Measurements from ENCODE around the gene EFNA4.

Gene EFNA4

DNA sequence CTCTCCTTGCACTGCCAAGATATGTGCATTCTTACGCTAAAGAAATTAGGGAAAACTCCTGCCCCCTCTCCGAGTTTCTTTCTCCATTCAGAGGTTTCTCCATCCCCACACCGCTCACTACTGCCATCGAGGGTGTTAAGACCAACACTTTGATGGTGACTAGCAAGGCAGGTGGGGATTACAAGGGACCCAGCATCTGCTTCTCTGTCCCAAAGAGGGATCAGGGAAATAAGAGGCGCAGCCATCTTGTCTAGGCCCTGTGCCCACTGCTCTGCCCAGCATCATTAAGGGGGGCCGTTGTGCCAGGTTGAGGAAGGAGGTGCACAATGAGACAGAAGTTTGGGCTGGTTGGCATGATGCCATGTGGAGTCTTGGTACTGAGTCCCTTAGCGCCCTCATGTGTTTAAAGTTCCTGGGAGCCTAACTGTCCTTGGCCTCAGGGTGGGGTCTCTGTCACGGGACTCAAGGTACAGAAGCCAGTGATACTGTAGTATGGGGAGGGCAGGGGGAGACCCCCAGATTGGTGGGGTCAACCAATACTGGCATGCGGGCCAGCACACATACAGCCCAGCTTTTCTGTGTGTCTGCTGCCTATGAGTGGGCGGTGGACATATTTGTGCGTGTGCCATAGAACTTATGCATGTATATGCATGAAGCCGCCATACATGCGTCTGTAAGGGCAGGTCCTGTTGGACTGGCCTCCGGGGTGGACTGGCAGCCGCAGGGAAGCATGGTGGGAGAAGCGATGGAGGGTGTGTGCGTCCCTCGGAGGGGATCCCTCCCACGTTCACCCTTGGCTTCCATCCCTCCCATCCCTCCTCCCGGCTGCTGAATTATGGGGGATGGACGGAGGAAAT lies 20.6 kb downstream of the EFNA4 start:
- CTCF ChIA-PET: interaction anchor here (0.8 to 2.8 kb wide), 14 partner anchors 9 to 110 kb away, joined by 4 to 43 read pairs (median 8); partner anchors contain the start of genes EFNA4 and KRTCAP2
- no peak for DNase-seq (ENCODE audit: extremely low spot score)
- POLR2A ChIA-PET: interaction anchor here (1.0 to 1.8 kb wide), 7 partner anchors 20 to 113 kb away, joined by 3 to 20 read pairs (median 5); partner anchors contain the start of genes ADAM15, EFNA4, KRTCAP2 and SHC1
- TF ChIP-seq ARNT (IDR thresholded peaks at IDR 0.05): no peak
- TF ChIP-seq TARDBP (IDR thresholded peaks at IDR 0.05): no peak
- no peak for TF ChIP-seq HDGF (IDR thresholded peaks at IDR 0.05; ENCODE audit: borderline replicate concordance)
- TF ChIP-seq FOXK2 (IDR thresholded peaks at IDR 0.05): no peak
- TF ChIP-seq FOXM1 (IDR thresholded peaks at IDR 0.05; ENCODE audit: borderline replicate concordance): no peak
- TF ChIP-seq SUZ12 (IDR thresholded peaks at IDR 0.05): no peak
- no peak for TF ChIP-seq L3MBTL2 (conservative IDR thresholded peaks at IDR 0.05)
- no peak for TF ChIP-seq ZNF384 (IDR thresholded peaks at IDR 0.05)
- TF ChIP-seq BHLHE40 (IDR thresholded peaks at IDR 0.05; ENCODE audit: borderline replicate concordance): no peak
- no peak for TF ChIP-seq SP1 (IDR thresholded peaks at IDR 0.05)
- TF ChIP-seq LEF1 (IDR thresholded peaks at IDR 0.05; ENCODE audit: borderline replicate concordance): no peak
- TF ChIP-seq CTBP1 (IDR thresholded peaks at IDR 0.05; ENCODE audit: borderline replicate concordance): no peak
- no peak for TF ChIP-seq NFRKB (IDR thresholded peaks at IDR 0.05)
- TF ChIP-seq FOXA1 (IDR thresholded peaks at IDR 0.05): no peak
- TF ChIP-seq, protein P1, sequence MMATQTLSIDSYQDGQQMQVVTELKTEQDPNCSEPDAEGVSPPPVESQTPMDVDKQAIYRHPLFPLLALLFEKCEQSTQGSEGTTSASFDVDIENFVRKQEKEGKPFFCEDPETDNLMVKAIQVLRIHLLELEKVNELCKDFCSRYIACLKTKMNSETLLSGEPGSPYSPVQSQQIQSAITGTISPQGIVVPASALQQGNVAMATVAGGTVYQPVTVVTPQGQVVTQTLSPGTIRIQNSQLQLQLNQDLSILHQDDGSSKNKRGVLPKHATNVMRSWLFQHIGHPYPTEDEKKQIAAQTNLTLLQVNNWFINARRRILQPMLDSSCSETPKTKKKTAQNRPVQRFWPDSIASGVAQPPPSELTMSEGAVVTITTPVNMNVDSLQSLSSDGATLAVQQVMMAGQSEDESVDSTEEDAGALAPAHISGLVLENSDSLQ (IDR thresholded peaks at IDR 0.05): no peak
- no peak for TF ChIP-seq ELF4 (IDR thresholded peaks at IDR 0.05)

DNA sequence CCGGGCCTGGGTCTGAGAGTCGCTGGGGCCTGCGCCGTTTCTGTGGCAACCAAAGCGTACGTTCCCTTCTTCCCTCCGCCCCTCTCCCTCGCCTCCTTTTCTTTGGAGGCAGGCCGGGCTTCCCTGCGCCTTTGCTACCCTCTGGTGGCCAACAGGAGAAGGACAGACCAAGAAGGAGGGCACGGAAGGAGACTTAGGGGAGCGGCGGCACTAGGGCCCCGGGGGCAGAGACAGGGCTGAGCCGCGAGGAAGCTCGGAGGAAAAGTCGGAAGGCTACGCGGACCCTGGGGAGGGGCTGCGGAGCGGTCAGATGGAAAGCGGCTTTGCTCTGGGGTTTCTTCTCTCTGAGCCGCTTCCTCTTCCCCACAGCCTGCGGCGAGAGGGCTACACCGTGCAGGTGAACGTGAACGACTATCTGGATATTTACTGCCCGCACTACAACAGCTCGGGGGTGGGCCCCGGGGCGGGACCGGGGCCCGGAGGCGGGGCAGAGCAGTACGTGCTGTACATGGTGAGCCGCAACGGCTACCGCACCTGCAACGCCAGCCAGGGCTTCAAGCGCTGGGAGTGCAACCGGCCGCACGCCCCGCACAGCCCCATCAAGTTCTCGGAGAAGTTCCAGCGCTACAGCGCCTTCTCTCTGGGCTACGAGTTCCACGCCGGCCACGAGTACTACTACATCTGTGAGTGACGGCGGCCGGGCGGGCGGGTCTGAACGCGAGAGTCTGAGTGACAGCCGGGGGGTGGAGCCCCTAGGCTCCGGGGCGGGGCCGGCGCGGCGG lies 21.4 kb downstream of the EFNA4 start:
- DNase-seq (ENCODE audit: extremely low spot score): peak; percentile 94
- TF ChIP-seq SP1 (IDR thresholded peaks at IDR 0.05) (no peak), ZNF384 (IDR thresholded peaks at IDR 0.05) (no peak), L3MBTL2 (conservative IDR thresholded peaks at IDR 0.05) (no peak), CTBP1 (IDR thresholded peaks at IDR 0.05; ENCODE audit: borderline replicate concordance) (no peak; the same call in 1 of the 2 replicates), ARNT (IDR thresholded peaks at IDR 0.05) (peak; percentile 49; the same call in 1 of the 2 replicates), BHLHE40 (IDR thresholded peaks at IDR 0.05; ENCODE audit: borderline replicate concordance) (no peak), LEF1 (IDR thresholded peaks at IDR 0.05; ENCODE audit: borderline replicate concordance) (no peak), FOXM1 (IDR thresholded peaks at IDR 0.05; ENCODE audit: borderline replicate concordance) (peak; percentile 82; the same call in 1 of the 2 replicates), FOXA1 (IDR thresholded peaks at IDR 0.05) (no peak), SUZ12 (IDR thresholded peaks at IDR 0.05) (no peak)
- TF ChIP-seq, protein P1 (IDR thresholded peaks at IDR 0.05): peak; percentile 99
- CTCF ChIA-PET: interaction anchor here (0.6 to 2.8 kb wide), 33 partner anchors 9 to 563 kb away, joined by 3 to 43 read pairs (median 5); partner anchors contain the start of genes ADAM15, EFNA4, KRTCAP2 and PBXIP1
- POLR2A ChIA-PET: interaction anchor here (0.8 to 1.8 kb wide), 12 partner anchors 9 to 148 kb away, joined by 3 to 20 read pairs (median 5); partner anchors contain the start of genes ADAM15, DPM3, EFNA4 and KRTCAP2

DNA sequence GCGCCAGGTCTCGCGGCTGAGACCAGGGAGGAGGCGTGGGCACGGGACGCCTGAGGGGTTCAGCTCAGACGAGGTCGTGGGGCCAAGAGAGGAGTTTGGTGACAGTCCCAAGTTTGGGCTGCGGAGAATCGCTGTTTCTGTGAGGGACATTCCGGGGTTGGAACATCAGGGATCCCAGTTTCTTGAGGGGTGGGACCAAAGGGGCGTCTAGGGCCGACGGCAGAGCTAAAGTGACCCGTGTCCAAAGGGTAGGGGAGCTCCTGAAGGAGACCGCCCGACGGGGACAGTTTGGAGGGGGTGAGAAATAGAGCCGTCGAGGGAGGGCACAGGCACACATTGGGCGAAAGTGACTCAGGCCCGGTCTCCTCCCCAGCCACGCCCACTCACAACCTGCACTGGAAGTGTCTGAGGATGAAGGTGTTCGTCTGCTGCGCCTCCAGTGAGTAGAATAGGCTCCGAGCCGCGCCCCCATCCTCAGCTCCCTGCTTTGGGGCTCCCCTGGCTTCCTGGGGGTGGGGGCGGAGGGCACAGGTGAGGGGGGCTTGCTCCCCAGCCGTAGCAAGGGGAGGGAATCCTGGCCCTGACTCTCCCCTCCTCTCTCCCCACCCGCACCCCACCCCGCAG lies 22.1 kb downstream of the EFNA4 start:
- DNase-seq (ENCODE audit: extremely low spot score): no peak
- ChIA-PET CTCF (interaction anchor here (0.5 to 2.8 kb wide), 33 partner anchors 10 to 562 kb away, joined by 3 to 43 read pairs (median 5); partner anchors contain the start of genes ADAM15, EFNA4, KRTCAP2 and SHC1), POLR2A (interaction anchor here (0.8 to 1.8 kb wide), 11 partner anchors 10 to 149 kb away, joined by 3 to 20 read pairs (median 5); partner anchors contain the start of genes ADAM15, DPM3, EFNA4 and KRTCAP2)
- TF ChIP-seq L3MBTL2 (conservative IDR thresholded peaks at IDR 0.05) (peak; percentile 71), TARDBP (IDR thresholded peaks at IDR 0.05) (no peak)

DNA sequence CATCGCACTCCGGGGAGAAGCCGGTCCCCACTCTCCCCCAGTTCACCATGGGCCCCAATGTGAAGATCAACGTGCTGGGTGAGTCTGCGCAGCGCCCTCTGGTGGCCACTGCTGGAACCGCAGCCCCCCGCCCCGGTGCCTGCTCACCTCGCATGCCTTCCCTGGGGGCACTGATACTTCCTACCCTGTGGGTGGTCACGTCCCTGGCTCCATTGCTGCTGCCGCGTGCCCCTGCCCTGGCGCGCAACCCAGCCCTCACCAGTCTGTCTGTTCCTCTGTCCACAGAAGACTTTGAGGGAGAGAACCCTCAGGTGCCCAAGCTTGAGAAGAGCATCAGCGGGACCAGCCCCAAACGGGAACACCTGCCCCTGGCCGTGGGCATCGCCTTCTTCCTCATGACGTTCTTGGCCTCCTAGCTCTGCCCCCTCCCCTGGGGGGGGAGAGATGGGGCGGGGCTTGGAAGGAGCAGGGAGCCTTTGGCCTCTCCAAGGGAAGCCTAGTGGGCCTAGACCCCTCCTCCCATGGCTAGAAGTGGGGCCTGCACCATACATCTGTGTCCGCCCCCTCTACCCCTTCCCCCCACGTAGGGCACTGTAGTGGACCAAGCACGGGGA lies 22.7 kb downstream of the EFNA4 start:
- POLR2A ChIA-PET: interaction anchor here (1.3 to 1.8 kb wide), 2 partner anchors 49 to 51 kb away, joined by 5 to 6 read pairs; partner anchors contain the start of gene SLC50A1
- peak; percentile 84 for DNase-seq (ENCODE audit: extremely low spot score)
- TF ChIP-seq LEF1 (IDR thresholded peaks at IDR 0.05; ENCODE audit: borderline replicate concordance) (no peak), FOXK2 (IDR thresholded peaks at IDR 0.05) (no peak), FOXM1 (IDR thresholded peaks at IDR 0.05; ENCODE audit: borderline replicate concordance) (0 out of 2 replicates have a peak, but pooled peaks have one; percentile 16), CTBP1 (IDR thresholded peaks at IDR 0.05; ENCODE audit: borderline replicate concordance) (no peak)
- CTCF ChIA-PET: interaction anchor here (0.6 to 2.8 kb wide), 8 partner anchors 11 to 417 kb away, joined by 3 to 43 read pairs (median 4); partner anchors contain the start of genes EFNA4, KRTCAP2 and SHC1

DNA sequence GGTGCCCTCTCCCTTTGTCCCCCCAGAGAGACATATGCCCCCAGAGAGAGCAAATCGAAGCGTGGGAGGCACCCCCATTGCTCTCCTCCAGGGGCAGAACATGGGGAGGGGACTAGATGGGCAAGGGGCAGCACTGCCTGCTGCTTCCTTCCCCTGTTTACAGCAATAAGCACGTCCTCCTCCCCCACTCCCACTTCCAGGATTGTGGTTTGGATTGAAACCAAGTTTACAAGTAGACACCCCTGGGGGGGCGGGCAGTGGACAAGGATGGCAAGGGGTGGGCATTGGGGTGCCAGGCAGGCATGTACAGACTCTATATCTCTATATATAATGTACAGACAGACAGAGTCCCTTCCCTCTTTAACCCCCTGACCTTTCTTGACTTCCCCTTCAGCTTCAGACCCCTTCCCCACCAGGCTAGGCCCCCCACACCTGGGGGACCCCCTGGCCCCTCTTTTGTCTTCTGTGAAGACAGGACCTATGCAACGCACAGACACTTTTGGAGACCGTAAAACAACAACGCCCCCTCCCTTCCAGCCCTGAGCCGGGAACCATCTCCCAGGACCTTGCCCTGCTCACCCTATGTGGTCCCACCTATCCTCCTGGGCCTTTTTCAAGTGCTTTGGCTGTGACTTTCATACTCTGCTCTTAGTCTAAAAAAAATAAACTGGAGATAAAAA lies 23.5 kb downstream of the EFNA4 start:
- ChIA-PET CTCF (interaction anchor here (1.3 to 2.8 kb wide), 4 partner anchors 11 to 86 kb away, joined by 3 to 27 read pairs (median 14); partner anchors contain the start of gene KRTCAP2), POLR2A (no interaction called here)
- no peak for TF ChIP-seq SUZ12 (IDR thresholded peaks at IDR 0.05)
- no peak for TF ChIP-seq CTBP1 (IDR thresholded peaks at IDR 0.05; ENCODE audit: borderline replicate concordance)
- no peak for TF ChIP-seq ZNF384 (IDR thresholded peaks at IDR 0.05)
- TF ChIP-seq BHLHE40 (IDR thresholded peaks at IDR 0.05; ENCODE audit: borderline replicate concordance): no peak
- TF ChIP-seq ELF4 (IDR thresholded peaks at IDR 0.05): no peak
- no peak for TF ChIP-seq FOXK2 (IDR thresholded peaks at IDR 0.05)
- no peak for TF ChIP-seq NFRKB (IDR thresholded peaks at IDR 0.05)
- TF ChIP-seq SP1 (IDR thresholded peaks at IDR 0.05): no peak
- TF ChIP-seq TARDBP (IDR thresholded peaks at IDR 0.05): no peak
- TF ChIP-seq L3MBTL2 (conservative IDR thresholded peaks at IDR 0.05): no peak
- TF ChIP-seq LEF1 (IDR thresholded peaks at IDR 0.05; ENCODE audit: borderline replicate concordance): no peak
- no peak for DNase-seq (ENCODE audit: extremely low spot score)

All from HEK293T (cell line).